Anterior cingulate cortex (tissue), 58 donors: ENCODE data around the gene PCDH9.

ENCODE experiments used
- DNase-seq, 58 donors: peaks; one replicate each; lab custom pipeline; 2025; lab: John Stamatoyannopoulos, UW

Gene PCDH9

GRCh38 chr13:66440938-66441337 lies 789.2 kb downstream of the PCDH9 start:
- DNase-seq: no peak

DNA sequence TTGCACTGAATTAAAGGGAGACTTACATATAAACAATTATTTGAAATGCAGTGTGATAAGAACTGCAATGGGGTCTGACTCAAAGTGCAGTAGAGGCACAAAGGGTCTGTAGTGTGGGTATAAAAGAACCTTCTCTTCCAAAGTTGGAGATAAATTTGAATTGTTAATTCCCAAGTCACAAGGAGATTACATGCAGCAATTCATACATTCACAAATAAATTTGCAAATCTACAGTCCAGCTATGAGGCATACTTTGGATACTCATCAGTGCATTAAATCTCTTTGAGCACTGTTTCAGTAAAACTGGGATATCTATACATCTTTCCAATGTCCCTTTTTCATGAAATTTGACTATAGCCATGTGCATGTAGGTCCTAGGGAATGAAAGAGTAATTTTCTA lies 799.4 kb downstream of the PCDH9 start:
- no peak for DNase-seq

DNA sequence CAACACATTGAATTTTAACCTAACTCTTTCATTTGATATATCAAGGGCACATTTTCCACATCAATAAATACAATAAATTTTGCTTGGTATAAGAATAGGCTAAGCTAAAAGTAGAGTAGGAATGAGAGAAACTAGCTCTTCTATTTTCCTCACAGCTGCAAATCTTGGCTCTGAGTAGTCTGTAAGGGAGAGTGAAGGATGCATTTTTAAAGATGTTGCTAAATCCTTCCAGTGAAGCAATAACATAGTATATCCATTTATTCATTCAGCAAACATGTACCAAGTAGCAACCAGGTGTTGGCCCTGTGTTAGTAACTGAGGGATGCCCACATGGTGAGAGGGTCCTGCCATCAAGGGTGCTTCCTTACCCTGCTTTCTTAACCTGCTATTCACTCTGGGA lies 799.9 kb downstream of the PCDH9 start:
- DNase-seq: no peak

GRCh38 chr13:66429156-66429555 lies 801.0 kb downstream of the PCDH9 start:
- no peak for DNase-seq

- no peak for DNase-seq
Observed at GRCh38 chr13:66427458-66427861, 802.7 kb downstream of the PCDH9 start.

GRCh38 chr13:66425741-66426140 lies 804.4 kb downstream of the PCDH9 start:
- no peak for DNase-seq

GRCh38 chr13:66424422-66424821 lies 805.7 kb downstream of the PCDH9 start:
- no peak for DNase-seq

DNA sequence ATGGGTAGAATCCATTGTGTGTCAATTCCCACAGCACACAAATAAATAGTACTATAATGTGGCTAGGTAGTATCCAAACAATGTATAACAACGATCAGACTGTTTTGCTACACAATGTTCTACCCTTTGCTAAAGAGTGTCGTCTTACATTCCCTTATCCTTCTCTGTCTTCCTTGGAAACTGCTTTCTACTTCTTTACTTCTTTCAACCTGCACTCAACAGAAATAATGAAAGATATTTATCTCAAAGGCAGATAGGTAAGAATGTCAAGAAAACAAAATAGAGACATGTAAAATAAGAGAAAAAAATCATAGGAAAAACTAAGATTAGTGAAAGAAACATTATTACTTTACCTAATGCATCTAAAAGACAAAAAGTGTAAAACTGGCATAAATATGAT lies 814.7 kb downstream of the PCDH9 start:
- DNase-seq: no peak

GRCh38 chr13:66414066-66414800 lies 815.9 kb downstream of the PCDH9 start:
- no peak for DNase-seq

DNA sequence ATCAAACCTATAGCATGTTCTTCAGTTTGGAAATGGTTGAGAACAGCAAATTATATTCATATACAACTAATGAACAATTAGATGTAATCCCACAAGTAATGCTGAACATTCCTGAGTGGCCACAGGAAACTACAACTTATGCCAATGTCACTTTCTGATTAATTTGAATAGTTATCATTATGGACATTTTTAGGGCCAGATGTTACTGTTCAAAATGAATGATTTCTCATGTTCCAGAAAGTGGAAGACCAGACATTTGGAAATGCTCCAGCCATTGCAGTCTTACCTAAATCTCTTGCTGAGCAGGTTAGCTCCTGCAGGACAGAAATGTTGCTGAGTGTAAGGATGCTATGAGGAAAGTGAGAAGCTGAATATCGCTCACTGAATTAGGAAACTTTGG lies 819.8 kb downstream of the PCDH9 start:
- no peak for DNase-seq

DNA sequence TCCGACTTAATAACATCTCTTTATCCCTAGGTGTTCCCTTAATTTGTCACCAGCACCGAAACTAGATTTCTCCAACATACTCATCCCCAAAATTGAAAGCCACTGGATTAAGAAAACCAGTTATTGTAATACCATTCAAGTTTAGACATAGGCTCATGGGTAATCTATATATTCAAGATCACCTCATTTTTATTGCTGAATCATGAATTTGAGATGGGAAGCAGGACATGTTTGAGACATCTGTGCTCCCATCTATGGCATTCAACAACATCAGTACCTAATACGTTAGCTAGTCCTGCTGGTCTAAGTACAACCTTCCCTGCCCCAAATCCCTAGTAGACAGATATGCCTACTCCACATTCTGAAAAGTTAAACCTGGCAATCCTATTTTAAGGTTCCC lies 820.6 kb downstream of the PCDH9 start:
- DNase-seq: no peak

DNA sequence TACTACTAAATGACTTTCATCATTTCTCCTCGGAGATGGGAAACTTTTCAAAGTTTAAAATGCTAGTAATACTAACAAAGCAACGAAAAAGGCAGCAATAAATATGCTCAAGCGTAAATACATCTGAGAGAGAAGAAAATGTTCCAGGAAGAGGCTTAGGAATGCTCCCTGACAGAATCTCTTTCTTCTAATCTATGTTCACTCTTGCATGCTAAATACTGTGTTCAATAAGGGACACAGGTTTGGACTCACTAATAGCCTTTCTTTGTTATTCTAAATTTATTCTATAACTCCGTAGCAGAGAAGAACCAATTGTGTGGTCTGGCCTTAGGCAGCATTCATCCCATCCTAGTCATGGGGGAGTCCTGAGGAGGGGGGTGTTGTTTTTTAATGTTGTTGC lies 823.0 kb downstream of the PCDH9 start:
- no peak for DNase-seq

DNA sequence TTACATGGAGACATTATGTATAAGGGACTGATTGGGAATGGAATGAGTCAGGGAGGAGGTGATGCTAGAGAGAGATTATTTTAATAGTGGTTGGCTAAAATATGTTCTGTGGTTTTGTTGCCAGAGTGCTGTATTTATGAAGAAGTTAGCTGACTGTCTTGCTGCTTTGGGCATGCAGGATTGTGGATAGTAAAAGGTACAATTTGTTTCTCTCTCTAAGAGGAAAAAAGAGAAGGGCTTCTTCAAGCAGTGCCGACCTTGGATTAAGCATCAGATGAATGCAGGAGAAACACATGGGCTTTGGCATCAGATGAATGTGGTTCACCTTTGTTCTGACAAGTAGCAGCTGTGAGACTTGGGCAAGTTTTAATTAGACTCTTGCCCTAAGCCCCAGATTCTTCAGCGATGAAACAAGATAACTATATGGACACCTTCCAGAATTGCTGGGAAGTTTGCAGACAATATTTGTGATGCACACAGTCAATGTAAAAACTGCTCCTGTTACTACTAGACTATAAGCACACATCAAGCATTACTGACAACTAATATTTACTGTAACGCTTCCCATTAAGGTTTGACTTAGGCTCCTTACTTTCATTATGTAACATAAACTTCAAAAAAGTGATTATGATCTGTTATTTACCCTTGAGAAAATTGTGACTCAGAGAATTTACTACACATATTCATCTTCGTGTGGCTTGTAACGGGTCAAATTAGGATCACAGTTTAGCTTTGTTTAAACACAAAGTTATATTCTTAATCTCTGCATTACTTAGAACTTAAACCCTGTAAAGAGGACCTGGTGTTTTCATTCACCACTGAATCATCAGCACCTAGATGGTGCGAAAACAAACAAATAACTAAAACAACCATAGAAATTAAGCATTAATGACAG lies 824.0 kb downstream of the PCDH9 start:
- DNase-seq: peak in 4 of 58 donors; percentile 3 to 11 (median 4)

DNA sequence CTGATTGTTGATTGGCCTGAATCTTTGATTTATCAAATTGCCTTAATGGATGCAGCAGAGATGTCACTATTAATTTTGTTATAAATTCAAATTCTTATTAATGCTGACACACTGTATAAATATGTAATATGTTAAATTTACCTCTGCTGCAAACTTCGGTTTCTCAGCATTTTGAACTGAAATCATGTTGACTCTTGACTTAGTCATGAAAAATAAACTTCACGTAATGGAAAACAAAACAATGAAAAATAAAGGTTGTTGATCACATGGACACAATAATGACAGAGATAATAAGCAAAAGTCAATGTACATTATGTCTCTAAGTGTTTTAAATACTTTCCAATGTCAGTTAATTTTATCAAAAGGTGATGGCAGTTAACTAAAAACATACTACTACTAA lies 827.6 kb downstream of the PCDH9 start:
- DNase-seq: no peak

- DNase-seq: no peak
Observed at GRCh38 chr13:66402066-66402465, 828.1 kb downstream of the PCDH9 start.

- no peak for DNase-seq
Observed at GRCh38 chr13:66400292-66400691, 829.8 kb downstream of the PCDH9 start.

DNA sequence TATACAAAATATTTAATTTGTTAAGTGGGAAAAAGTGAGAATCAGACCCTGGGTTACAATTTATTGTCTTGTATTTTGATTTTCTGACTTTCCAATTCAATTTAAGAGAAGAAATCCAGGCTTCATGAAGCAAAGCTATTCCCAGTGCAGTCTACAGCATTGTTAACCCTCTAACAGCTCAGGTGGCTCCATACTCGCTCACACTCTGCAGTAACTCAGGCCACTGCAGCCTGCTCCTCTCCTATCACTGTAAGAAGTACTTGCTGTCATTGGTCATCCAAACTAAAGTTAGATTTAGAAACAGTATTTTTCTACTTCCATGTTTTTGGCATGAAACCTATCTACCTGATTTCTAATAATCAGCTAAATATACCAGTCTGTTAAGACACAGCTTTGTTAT lies 830.3 kb downstream of the PCDH9 start:
- DNase-seq: no peak

DNA sequence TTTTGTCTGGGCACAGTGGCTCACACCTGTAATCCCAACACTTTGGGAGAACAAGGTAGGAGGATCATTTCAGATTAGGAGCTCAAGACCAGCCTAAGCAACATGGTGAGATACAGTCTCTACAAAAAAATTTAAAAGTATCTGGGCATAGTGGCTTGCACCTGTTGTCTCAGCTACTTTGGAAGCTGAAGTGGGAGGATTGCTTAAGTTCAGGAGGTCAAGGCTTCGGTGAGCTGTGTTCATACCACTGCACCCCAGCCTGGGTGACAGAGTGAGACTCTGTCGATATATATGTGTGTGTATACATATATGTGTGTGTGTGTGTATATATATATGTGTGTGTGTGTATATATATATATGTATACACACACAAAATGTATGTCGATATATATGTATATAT lies 833.0 kb downstream of the PCDH9 start:
- no peak for DNase-seq

DNA sequence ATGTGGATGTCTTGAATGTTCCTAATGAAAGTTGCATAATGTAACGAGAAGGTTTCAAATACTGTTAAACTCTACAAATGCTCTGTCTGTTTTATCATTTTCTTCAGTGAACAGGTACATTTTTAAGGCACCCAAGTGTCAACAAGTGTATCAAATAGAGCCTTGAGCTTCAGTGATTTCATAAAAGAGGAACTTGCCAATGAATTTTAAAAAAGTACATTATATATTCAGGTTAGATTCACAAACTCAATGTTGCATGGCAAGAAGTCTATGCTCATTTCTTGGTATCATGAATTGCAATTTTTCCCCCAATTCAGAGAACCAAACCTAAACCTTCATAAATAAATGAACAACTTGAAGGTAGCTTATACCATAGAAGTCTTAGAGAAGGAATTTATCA lies 838.8 kb downstream of the PCDH9 start:
- DNase-seq: no peak

DNA sequence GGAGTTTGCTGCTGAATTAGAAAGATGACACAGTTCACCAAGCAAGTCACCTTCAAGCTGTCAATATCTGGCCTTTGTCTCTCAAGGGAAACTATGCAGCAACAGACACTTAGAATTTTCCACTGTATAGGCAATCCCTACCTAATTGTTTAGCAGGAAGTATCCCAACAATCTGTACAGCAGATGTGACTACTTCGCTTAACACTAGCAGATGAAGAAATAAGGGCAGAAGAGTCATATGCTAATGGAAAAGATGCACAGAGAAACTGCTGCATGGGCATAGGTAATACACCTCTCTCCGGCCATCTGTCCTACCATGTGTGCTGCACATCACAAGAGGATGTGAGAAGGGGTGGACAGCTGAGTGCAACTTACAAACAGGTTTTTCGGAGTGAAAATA lies 851.2 kb downstream of the PCDH9 start:
- DNase-seq: no peak

DNA sequence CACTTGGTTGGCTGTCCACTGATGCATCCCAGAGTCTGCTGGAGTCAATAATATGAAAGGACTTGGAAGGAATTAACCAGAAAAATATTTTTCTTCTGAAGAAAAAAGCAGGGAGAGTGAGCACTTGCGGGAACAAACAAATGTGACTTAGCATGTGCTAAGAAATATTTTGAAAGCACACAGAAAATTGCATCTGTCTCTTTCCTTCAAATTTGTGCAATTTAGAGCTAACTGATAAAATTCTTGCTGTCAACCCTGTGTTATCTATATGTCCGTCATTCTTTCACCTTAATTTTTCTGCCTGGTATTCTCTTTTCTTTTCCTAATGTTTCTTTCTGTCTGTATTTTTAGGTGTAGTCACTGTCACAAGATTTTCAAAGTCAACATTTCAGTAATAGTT lies 852.6 kb downstream of the PCDH9 start:
- DNase-seq: no peak

DNA sequence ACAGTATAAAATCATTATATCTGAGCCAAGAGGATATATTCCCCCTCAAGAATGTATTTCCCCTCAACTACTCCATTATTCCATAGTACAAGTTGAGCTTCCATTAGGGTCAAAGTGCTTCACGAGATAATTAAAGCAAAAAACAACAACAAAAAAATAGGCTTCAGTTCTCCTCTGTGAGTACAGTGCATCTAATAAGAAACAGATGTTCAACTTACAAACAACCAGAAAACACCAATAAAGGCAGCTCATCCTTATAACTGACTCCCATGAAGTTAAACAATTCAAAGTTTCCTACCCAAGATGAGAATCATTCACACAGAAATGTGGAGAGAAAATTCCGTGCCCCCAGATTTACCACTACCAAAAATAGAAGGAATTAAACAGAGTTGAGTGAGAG lies 854.4 kb downstream of the PCDH9 start:
- no peak for DNase-seq
